GM12864 (cell line): ENCODE results near the gene USP34.

ENCODE experiments used
- DNase-seq: peaks from one replicate; pipeline ENCODE4 v3.0.0-alpha.2; 2011; ENCODE audit warnings: low read depth
- H3K4me3 ChIP-seq: 2 replicates; pipeline ENCODE4 v1.5.1; 2011; ENCODE audit warnings: mild to moderate bottlenecking, low read depth, low read length, control low read depth
- CTCF ChIP-seq: IDR thresholded peaks from 2 replicates; pipeline ENCODE4 v1.5.1; 2011; ENCODE audit warnings: low read depth, mild to moderate bottlenecking, moderate library complexity, low read length, control low read depth, inconsistent platforms; ENCODE audit errors: missing control alignments

USP34 gene

DNA sequence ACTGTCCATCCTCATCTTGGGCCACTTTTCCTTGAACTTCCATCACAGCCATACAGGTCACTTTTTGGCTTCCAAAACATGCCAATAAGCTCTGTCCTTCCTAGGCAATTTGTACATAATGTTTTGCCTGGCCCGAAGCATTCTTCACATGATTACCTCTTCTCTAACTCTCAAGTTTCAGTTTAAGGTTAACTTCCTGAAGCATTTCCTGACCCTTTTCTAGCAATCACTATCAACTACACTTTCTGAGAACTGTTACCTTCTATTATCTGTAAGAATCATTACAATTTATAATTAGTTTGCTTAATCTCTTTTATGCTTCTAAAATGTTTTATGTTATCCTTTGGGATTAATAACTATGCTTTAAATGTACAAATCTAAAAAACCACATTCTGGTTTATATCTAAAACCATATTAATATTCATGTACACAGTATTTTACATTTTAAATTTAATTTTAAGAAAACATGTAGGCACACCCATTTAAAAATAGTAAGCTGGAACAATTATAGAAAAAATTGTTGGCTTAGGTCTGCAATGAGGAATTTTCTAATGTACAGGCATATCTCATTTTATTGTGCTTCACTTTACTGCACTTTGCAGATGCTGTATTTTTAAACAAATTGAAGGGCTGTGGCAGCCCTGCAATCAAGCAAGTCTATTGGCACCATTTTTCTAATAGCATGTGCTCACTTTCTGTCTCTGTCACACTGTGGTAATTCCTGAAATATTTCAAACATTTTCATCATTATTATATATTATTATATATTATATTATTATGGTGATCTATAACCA lies 232.5 kb downstream of the USP34 start:
- DNase-seq = no peak

GRCh38 chr2:61235716-61236115 lies 235.2 kb downstream of the USP34 start:
- no peak for TF ChIP-seq CTCF
- no peak overlapping the region for H3K4me3 ChIP-seq
- no peak for DNase-seq

More for the DNA sequence above, 232.5 kb downstream of the USP34 start:
- H3K4me3 ChIP-seq = no peak overlapping the region
- TF ChIP-seq CTCF = no peak

DNA sequence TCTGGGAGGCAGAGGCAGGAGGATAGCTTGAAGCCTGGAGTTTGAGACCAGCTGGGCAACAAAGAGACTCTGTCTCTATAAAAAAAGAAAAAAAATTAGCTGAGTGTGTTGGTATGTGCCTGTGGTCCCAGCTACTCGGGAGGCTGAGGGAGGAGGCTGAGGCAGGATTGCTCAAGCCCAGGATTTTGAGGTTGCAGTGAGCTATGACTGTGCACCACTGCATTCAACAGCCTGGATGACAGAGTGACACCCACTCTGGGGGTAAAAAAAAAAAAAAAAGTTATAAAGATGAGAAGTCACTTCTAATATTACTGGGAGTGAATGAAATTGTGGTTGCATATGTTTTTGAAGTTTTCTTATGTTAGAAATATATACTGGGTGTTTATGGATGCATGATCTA lies 237.3 kb downstream of the USP34 start:
- H3K4me3 ChIP-seq = no peak overlapping the region
- no peak for TF ChIP-seq CTCF
- DNase-seq = no peak

DNA sequence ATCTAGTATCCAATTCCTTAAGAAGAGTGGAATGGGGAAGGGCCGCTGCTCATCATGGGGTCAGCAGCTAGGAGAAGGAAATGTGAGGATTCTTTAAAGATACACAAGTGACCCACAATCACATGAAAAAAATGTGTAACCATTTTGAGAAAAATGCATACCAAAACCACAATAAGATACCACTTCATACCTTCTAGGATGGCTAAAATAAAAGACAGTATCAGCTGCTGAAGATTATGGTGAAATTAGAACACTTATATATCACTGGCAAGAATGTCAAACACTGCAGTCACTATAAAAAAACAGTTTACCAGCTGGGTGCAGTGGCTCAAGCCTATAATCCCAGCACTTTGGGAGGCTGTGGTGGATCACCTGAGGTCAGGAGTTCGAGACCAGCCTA lies 241.0 kb downstream of the USP34 start:
- DNase-seq = no peak
- H3K4me3 ChIP-seq = no peak overlapping the region
- no peak for TF ChIP-seq CTCF

GRCh38 chr2:61222567-61222966 lies 248.3 kb downstream of the USP34 start:
- DNase-seq = no peak
- no peak for TF ChIP-seq CTCF

GRCh38 chr2:61221819-61222218 lies 249.1 kb downstream of the USP34 start:
- no peak overlapping the region for H3K4me3 ChIP-seq
- no peak for DNase-seq
- TF ChIP-seq CTCF = no peak

More at GRCh38 chr2:61222567-61222966, 248.3 kb downstream of the USP34 start:
- H3K4me3 ChIP-seq = no peak overlapping the region

DNA sequence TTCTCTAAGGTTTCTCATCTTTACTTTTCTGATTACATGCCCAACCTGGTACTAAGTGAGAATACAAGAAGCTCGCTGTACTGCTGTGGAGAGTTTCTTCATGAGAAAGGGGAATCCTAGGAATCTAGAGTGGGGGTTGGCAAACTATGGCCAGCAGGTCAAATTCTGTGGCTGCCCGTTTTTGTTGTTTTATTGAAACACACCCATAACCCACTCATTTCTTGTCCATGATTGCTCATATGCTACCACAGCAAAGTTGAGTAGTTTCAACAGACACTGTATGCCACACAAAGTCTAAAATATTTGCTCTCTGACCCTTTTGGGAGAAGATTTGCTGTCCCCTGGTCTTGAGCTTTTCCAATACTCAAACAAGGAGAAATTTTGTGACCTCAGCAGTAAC lies 250.1 kb downstream of the USP34 start:
- H3K4me3 ChIP-seq = no peak overlapping the region
- no peak for TF ChIP-seq CTCF
- DNase-seq = no peak
